Breast epithelium (tissue), 4 donors: ENCODE measurements around the gene VSTM2L. TPM values are rescaled to one million over a fixed set of nuclear protein-coding genes. Genes with fewer than 3 reads are reported as not detected.

Source experiments
- DNase-seq, 2 donors: peaks; one replicate each; pipeline ENCODE4 v3.0.0-alpha.2; 2019; ENCODE audit warnings: low spot score in 2 of 2
- H3K27ac ChIP-seq, 2 donors: fragments of 200-600 bp; sonication (generic) in 1 of 2; one replicate each; pipeline ENCODE4 v1.5.1; 2016 to 2019; ENCODE audit warnings: mild to moderate bottlenecking in 1 of 2
- H3K27me3 ChIP-seq, 2 donors: fragments of 200-600 bp; sonication (generic) in 1 of 2; one replicate each; pipeline versions ENCODE4 v1.5.1 to v1.6.0; 2017 to 2019; ENCODE audit warnings: control low read depth in 1 of 2, mild to moderate bottlenecking in 1 of 2
- H3K36me3 ChIP-seq: fragments of 200-600 bp; one replicate; pipeline ENCODE4 v1.5.1; 2019
- H3K4me1 ChIP-seq, 2 donors: fragments of 200-600 bp; sonication (generic); one replicate each; pipeline ENCODE4 v1.5.1; 2016 to 2019; ENCODE audit warnings: control low read depth in 1 of 2
- H3K4me3 ChIP-seq, 3 donors: fragments of 200-600 bp; sonication (generic); 1 replicate in 2 of 3; 2 replicates in 1 of 3; pipeline ENCODE4 v1.5.1; 2016 to 2019; ENCODE audit warnings: mild to moderate bottlenecking in 3 of 3, moderate library complexity in 2 of 3
- H3K9me3 ChIP-seq, 2 donors: fragments of 200-600 bp; sonication (generic) in 1 of 2; one replicate each; pipeline ENCODE4 v1.5.1; 2016 to 2019; ENCODE audit warnings: control low read depth in 1 of 2
- POLR2A ChIP-seq: fragments of 450-650 bp; IDR thresholded peaks from one replicate; pipeline ENCODE4 v1.6.1; 2016; ENCODE audit warnings: antibody characterized with exemption, mild to moderate bottlenecking, moderate library complexity
- POLR2AphosphoS5 ChIP-seq, 3 donors: sonication (generic); formaldehyde crosslinking; IDR thresholded peaks; one replicate each; pipeline ENCODE4 v1.6.1; 2017; ENCODE audit warnings: antibody characterized with exemption in 3 of 3
- intact Hi-C: fragments of 100-400 bp; cut with DNase I; formaldehyde crosslinking; loops from one replicate; pipeline ENCODE4 v1.15.1; 2023; ENCODE audit warnings: low total_unique reads
- total RNA-seq, 3 donors: library from RNA; depleted of rRNA; stranded (reverse); fragments of >200 nt; gene quantifications; one replicate each; pipeline ENCODE4 v1.1.0, GENCODE V29; 2016
- TF ChIP-seq, protein P1 (sequence below), 3 donors: fragments of 450-650 bp; IDR thresholded peaks; one replicate each; pipeline ENCODE4 v1.5.1; 2016 to 2017; ENCODE audit warnings: antibody characterized with exemption in 3 of 3, mild to moderate bottlenecking in 3 of 3, moderate library complexity in 3 of 3

VSTM2L gene
- total RNA-seq, 3 donors from 2014 or later: 0.33 to 0.48 (median 0.44) TPM

GRCh38 chr20:37922016-37922415 is 19.1 kb downstream of the VSTM2L start:
- Histone ChIP-seq H3K9me3 (no peaks in the 10 kb centered on the region), H3K27me3 (peaks cover 0 to 32% of the 10 kb centered on the region in 2 donors), H3K4me1 (no peaks in the 10 kb centered on the region), H3K27ac (no peak overlapping the region), H3K36me3 (no peaks in the 10 kb centered on the region), H3K4me3 (no peak overlapping the region)
- TF ChIP-seq POLR2AphosphoS5 (IDR thresholded peaks at IDR 0.05) (no peak), POLR2A (no peak)
- no peak for DNase-seq
- intact Hi-C loops: no loop called here

DNA sequence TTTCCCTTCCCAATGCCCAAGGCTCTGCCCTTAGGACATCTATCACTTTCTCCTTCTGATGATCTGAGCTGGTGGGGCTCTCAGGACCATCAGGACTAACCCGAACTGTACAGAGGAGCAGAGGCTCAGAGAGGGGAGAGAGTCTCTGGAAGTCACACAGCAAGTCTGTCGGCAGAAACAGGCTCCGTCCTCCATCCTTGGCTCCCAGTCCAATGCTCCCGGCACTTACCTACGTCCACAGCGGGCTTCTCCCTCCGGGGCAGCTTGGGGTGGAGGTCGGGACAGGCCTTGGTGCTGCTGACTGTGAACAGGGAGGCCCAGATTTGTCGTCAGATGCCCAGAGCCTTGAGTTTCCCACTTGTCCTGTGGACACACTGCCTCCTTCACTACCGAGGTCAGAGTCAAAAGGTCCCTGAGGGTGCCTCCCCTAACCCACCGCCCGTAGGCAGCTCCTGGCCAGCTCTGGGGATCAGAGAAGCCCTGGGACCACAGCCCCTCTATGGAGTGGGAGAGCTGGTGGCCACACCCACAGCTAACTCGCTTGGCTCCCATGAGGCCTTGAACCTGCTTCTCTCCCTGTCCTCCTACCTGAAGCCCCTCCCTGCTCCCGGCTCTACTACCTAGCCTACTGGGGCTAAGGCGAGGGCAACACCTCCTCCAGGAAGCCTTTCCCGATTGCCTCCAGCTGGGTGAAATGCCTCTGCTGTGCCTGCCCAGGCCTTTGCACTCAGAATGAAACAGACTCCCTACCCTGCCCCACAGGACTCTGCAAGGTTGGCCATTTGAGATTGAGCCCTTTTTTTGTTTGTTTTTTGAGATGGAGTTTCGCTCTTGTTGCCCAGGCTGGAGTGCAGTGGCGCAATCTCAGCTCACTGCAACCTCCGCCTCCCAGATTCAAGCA is 22.6 kb downstream of the VSTM2L start:
- Histone ChIP-seq H3K36me3 (no peaks in the 10 kb centered on the region), H3K27ac (no peak overlapping the region)
- TF ChIP-seq, protein P1, sequence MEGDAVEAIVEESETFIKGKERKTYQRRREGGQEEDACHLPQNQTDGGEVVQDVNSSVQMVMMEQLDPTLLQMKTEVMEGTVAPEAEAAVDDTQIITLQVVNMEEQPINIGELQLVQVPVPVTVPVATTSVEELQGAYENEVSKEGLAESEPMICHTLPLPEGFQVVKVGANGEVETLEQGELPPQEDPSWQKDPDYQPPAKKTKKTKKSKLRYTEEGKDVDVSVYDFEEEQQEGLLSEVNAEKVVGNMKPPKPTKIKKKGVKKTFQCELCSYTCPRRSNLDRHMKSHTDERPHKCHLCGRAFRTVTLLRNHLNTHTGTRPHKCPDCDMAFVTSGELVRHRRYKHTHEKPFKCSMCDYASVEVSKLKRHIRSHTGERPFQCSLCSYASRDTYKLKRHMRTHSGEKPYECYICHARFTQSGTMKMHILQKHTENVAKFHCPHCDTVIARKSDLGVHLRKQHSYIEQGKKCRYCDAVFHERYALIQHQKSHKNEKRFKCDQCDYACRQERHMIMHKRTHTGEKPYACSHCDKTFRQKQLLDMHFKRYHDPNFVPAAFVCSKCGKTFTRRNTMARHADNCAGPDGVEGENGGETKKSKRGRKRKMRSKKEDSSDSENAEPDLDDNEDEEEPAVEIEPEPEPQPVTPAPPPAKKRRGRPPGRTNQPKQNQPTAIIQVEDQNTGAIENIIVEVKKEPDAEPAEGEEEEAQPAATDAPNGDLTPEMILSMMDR (IDR thresholded peaks at IDR 0.05): no peak
- TF ChIP-seq POLR2A (no peak), POLR2AphosphoS5 (IDR thresholded peaks at IDR 0.05) (no peak)

GRCh38 chr20:37926612-37927011 is 23.7 kb downstream of the VSTM2L start:
- TF ChIP-seq POLR2AphosphoS5 (IDR thresholded peaks at IDR 0.05) (no peak), POLR2A (no peak)
- TF ChIP-seq, protein P1 (IDR thresholded peaks at IDR 0.05): no peak
- no peaks in the 10 kb centered on the region for H3K9me3 ChIP-seq
- H3K36me3 ChIP-seq: no peaks in the 10 kb centered on the region
- no peak for DNase-seq
- peaks cover 0 to 2% of the 10 kb centered on the region in 2 donors for H3K27me3 ChIP-seq
- no peaks in the 10 kb centered on the region for H3K4me1 ChIP-seq
- no peak overlapping the region for H3K4me3 ChIP-seq
- no peak overlapping the region for H3K27ac ChIP-seq
- intact Hi-C loops: no loop called here

More for the DNA sequence above, 22.6 kb downstream of the VSTM2L start:
- Histone ChIP-seq H3K4me3 (no peak overlapping the region), H3K27me3 (peaks cover 0 to 3% of the 10 kb centered on the region in 2 donors), H3K4me1 (no peaks in the 10 kb centered on the region), H3K9me3 (no peaks in the 10 kb centered on the region)
- no peak for DNase-seq
- intact Hi-C loops: no loop called here

GRCh38 chr20:37927410-37928095 is 24.6 kb downstream of the VSTM2L start:
- H3K27me3 ChIP-seq: peaks cover 0 to 2% of the 10 kb centered on the region in 2 donors
- TF ChIP-seq POLR2A: no peak
- no peak for TF ChIP-seq POLR2AphosphoS5 (IDR thresholded peaks at IDR 0.05)
- TF ChIP-seq, protein P1 (IDR thresholded peaks at IDR 0.05): no peak
- H3K36me3 ChIP-seq: no peaks in the 10 kb centered on the region
- intact Hi-C loops: no loop called here
- H3K4me3 ChIP-seq: no peak overlapping the region
- no peak overlapping the region for H3K27ac ChIP-seq
- no peaks in the 10 kb centered on the region for H3K4me1 ChIP-seq
- no peak for DNase-seq
- H3K9me3 ChIP-seq: no peaks in the 10 kb centered on the region

GRCh38 chr20:37928996-37929682 is 26.2 kb downstream of the VSTM2L start:
- intact Hi-C loops: no loop called here
- H3K27ac ChIP-seq: no peak overlapping the region

More at GRCh38 chr20:37928996-37929682, 26.2 kb downstream of the VSTM2L start:
- Histone ChIP-seq H3K27me3 (peaks cover 0 to 2% of the 10 kb centered on the region in 2 donors), H3K4me3 (no peak overlapping the region), H3K4me1 (no peaks in the 10 kb centered on the region), H3K9me3 (no peaks in the 10 kb centered on the region), H3K36me3 (no peaks in the 10 kb centered on the region)
- no peak for DNase-seq
- TF ChIP-seq POLR2A (no peak), POLR2AphosphoS5 (IDR thresholded peaks at IDR 0.05) (no peak)
- TF ChIP-seq, protein P1 (IDR thresholded peaks at IDR 0.05): no peak
